Measurements from ENCODE around the gene ENO2.

DNA sequence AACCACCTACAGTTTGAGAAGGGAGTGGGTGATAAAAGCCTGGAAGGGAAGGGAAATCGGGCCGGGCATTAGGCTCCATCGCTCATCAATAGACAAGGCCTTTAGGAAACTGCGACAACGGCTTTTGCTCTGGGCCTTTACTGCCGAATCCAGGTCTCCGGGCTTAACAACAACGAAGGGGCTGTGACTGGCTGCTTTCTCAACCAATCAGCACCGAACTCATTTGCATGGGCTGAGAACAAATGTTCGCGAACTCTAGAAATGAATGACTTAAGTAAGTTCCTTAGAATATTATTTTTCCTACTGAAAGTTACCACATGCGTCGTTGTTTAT, 29.0 kb downstream of the ENO2 start:
- no peak for TF ChIP-seq EZH2 (IDR thresholded peaks at IDR 0.05; ENCODE audit: borderline replicate concordance, low read depth, low read length, poor library complexity, severe bottlenecking)
- TF ChIP-seq, protein P1, sequence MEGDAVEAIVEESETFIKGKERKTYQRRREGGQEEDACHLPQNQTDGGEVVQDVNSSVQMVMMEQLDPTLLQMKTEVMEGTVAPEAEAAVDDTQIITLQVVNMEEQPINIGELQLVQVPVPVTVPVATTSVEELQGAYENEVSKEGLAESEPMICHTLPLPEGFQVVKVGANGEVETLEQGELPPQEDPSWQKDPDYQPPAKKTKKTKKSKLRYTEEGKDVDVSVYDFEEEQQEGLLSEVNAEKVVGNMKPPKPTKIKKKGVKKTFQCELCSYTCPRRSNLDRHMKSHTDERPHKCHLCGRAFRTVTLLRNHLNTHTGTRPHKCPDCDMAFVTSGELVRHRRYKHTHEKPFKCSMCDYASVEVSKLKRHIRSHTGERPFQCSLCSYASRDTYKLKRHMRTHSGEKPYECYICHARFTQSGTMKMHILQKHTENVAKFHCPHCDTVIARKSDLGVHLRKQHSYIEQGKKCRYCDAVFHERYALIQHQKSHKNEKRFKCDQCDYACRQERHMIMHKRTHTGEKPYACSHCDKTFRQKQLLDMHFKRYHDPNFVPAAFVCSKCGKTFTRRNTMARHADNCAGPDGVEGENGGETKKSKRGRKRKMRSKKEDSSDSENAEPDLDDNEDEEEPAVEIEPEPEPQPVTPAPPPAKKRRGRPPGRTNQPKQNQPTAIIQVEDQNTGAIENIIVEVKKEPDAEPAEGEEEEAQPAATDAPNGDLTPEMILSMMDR (conservative IDR thresholded peaks at IDR 0.05; ENCODE audit: low read depth, low read length): no peak

All from A673 (cell line).